Hematopoietic multipotent progenitor cell treated with erythropoietin and hydrocortisone succinate and interleukin-3 and kit ligand, for 6 days (in vitro differentiated cells): ENCODE data around the gene DCAF4.
"Not testable (repeated sequence)": the region's sequence is repeated elsewhere in the genome, so short reads cannot be mapped to it uniquely, and the experiment has no call there.

Experiments
- DNase-seq: peaks from one replicate; pipeline ENCODE4 v3.0.0-alpha.2; 2015

Gene DCAF4

DNA sequence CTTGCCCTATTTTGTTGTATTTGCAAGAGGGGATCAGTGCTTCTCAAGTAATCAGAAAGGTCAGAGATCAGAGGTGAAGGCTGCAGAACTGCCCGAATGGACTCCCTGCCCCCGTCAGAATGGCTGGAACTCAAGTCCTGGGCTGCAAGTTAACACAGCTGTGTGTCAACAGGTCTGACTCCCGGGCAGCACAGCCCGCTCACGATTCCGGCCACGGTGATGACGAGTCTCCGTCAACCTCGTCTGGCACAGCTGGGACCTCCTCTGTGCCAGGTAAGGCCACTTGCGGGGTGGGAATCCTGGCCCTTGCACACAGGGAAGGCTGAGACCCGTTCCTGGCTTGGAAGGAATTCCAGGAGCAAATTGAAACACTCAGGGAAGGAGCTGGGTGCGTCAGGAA is 13.4 kb downstream of the DCAF4 start:
- DNase-seq = no peak

DNA sequence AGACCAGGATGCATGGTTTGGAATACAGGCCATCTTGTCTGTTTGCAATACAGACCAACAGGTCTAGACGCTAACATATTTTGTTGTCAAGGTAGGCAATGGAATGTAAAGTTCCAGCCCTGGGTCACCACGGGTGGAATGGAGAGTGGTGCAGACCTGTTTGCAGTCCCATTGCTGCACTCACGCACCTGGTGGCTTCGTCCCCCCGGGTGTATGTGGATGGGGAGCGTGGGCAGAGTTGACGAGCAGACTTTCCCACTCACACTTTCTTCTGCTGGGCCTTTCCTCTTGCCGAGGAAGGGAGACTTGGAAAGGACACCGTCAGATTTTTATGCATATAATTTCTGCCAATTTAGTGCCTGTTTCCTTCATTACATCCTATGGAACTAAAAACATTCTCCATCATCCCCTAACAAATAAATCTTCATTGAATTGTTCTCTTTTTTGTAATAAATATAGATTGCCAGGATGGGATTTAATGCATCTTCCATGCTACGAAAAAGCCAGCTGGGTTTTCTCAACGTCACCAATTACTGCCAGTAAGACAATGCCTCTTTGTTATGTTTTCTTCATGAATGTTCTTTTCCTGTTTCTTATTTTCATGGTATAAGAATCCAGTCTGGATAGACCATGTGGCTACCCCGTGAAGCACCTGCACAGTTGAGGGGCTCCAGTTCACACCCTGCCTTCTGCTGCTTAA is 15.2 kb downstream of the DCAF4 start:
- DNase-seq = no peak

DNA sequence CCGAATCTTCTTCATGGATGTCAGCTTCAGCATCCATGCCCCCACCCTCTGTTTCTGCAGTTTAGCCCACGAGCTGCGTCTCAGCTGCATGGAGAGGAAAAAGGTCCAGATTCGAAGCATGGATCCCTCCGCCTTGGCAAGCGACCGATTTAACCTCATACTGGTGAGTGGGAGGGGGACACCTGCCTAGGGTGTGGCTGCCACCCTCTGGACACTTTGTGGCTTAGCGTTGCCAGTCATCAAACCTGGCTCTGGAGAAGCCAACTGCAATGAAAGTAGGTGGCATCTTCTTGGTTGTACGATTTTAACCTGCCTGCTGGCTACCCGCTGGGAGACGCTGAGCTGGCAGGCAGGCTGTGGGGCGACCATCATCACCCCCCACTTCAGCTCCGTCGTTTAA is 16.7 kb downstream of the DCAF4 start:
- DNase-seq = no peak

DNA sequence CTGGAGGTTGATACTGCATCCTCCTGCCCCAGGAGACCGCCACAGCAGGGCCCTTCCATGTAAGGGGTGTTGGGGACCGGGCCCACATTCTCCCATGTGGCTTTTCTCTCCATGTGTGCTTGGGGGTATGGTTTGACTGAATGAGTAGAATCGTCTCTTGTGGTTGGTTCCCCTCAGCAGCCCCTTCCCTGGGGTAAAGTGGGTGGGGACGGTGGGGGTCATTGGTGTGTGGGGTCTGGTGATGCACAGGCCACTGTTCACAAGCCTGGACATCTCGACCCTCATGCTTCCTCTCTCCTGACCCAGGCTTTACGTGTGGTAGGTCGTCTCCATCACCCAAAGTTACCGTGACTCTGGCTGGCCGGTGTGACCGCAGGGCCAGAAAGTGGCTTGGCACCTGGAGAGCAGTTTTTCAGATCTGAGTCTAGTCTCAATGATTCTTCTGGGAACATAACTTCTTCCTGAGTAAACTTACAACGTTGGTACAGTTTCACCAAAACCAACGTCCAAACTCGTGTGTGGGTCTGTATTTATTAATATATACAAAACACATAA is 17.7 kb downstream of the DCAF4 start:
- no peak for DNase-seq

DNA sequence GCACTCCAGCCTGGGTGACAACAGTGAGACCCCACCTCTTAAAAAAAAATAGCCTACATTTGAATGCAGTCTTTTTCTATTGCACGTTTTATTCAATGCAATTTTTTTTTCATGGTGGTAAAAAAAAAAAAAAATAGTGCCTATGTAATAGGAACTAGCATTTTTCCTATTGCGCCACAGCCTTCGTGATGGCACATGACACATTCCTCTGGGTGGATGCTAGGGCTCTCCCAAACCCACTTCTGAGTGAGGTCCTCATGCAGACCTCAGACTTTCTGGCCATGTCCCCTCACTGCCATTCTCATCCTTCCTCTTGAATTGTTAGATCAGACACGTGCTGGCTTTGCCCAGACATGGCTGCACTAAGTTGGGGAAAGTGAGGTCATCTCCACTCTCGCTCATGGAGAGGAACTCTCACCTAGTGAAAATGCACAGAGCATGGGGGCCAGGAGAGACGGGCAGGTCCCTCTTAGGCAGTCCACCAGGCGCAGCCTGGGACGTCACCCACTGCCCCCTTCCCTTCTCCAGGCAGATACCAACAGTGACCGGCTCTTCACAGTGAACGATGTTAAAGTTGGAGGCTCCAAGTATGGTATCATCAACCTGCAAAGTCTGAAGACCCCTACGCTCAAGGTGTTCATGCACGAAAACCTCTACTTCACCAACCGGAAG is 19.2 kb downstream of the DCAF4 start:
- DNase-seq = no peak

DNA sequence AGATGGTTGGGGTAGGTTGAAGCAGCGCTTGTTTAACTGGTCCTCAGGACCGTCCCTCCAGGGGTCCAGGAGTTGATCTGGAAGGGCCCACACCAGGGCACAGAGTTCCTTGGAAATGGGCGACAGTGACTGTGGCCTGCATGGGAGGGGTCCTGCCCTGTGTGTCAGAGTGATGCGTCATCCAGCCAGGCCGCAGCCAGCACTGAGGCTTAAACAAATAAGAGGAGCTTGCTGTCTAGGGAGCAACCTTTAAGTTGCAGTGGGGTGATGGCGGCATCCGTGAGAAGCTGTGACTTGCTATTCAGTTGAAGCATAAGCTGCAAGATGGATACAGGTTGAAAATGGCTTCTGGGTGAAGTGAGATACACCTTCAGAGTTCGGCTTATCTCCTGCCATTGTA is 20.2 kb downstream of the DCAF4 start:
- DNase-seq = no peak

DNA sequence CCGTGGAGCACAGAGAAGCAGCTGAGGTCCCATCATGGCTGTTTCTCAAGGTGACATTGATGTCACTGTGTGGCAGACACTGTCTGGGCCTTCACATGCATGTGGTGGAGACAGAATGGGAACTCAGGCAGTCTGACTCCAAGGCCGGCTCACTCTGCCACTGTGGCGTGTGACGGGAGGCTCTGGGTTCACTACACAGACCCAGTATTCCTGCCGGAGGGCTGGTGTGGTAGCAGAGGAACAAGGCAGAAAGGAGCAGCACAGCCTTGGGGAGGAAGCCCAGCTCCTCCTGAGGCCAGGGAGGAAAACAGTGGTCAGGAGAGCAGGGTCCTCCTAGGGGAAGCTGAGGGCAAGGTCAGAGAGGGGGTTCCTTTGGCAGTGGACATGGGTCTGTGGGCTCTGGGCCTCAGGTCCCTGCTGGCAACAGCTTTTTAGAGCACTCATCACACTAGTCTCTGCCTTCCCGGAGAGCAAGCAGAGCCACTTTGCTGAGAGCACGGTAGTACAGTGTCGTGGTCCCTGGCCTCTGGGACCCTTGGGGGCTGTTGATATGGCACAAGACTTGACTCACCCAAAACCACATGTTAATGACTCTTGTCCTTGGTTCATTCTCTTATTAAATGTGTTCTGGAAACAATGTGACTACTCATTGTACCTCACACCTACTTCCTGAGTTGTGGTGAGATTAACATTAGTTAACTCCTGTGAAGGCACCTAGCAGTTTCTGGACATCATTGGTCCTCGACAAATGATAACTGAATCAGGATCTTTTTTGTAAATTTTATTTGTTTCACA is 21.3 kb downstream of the DCAF4 start:
- DNase-seq = no peak

DNA sequence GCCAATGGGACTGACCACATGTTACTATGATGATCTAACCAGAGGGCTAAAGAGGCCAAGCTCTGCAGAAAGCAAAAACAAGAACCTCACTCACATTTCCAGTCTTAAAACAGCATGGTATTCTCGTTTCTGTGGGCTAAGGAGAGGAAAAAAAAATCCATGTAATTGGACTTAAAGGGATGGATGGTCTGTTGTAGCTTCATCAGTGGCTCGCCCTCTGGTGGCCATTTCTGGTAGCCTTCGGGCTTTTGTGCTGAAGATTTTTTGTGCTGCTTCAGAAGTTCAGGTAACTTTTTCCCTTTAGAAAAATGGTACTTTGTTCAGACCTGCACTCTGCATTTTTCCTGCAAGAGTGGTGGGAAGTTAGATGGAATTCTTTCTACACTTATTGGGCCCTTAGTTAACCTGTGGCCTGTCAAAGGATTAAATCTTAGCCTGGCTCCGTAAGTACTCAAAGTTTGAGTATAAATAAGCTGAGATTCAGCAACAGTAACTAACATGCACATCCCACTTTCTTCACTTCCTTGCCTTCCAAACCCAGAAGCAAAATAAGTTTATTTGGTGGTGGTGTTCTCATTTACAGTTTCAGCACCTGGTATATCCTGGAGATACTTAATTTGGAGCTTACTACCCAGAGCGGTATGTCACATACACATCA is 22.3 kb downstream of the DCAF4 start:
- peak; percentile 74 for DNase-seq

DNA sequence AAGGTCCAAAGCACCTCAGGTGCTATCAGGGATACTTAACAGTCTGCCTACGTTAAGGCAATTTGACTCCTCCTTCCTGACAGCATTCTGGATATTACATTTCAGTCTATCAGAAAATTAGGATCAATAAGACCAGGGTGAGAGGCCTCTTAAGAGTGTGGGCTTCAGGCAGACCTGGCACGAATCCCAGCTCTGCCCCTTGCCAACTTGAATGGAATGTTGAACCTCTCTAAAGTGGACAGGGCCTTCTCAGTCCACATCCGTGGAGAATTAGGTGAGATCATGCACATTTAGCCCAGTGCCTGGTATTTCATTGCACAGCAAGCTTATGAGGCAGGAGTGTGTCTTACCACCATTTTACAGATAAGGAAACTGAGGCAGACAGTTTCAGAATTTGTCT is 25.9 kb downstream of the DCAF4 start:
- DNase-seq = no peak

DNA sequence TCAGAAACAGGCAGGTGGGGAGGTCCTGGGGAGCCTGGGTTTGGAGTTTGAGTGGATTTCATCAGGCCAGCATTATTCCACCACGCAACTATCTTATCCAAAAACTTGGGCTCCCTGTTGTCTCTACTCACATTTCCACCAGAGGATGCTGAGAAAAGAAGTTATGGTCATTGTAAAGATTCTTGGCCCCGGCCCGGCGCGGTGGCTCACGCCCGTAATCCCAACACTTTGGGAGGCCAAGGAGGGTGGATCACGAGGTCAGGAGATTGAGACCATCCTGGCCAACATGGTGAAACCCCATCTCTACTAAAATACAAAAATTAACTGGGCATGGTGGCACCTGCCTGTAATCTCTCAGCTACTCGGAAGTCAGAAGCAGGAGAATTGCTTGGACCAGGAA is 30.5 kb downstream of the DCAF4 start:
- not testable (repeated sequence) for DNase-seq

DNA sequence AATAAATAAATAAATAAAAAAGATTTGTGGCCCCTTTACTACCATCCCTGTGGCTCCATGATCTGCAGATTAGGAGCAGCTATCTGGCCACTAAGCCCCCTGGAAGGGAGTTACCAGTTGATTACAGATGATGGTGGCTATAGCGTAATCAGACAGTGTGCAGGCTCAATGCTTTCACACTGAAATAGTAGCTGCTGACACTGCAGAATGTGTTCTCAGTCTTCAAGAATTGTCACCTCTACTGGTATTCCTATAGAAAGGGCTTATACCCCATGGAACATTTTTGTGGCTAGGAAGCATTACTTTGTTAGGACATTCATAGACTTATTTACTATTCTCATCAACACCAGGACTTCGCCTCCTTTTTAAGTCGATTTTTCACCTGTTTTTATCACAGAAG is 30.9 kb downstream of the DCAF4 start:
- peak; percentile 16 for DNase-seq

DNA sequence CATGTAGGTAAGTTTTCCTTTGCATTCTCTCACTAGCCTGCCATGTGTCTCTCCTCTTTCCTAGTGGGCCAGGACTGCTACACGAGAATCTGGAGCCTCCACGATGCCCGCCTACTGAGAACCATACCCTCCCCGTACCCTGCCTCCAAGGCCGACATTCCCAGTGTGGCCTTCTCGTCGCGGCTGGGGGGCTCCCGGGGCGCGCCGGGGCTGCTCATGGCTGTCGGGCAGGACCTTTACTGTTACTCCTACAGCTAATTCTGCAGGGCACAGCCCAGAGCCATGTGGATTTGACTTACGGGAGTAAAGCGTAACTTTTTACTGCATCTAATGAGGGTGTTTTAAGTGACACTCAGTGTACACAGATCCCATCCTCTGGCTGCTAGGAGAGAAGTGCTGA is 32.3 kb downstream of the DCAF4 start:
- no peak for DNase-seq

DNA sequence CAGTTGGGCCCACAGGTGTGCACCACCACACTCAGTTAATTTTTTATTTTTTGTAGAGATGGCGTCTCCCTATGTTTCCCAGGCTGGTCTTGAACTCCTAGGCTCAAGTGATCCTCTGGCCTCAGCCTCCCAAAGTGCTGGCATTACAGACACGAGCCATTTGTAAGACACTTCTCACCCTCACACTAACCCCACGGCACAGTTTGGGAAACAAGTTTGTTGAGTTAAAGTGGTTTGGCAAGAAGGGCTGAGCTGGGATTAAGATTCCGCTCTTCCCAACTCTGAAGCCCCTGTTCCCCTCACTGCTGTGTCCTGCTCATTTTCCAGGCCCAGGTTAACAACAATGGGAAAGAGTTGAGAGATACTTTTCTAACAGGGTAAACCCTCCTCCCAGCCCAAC is 34.8 kb downstream of the DCAF4 start:
- DNase-seq = not testable (repeated sequence)

DNA sequence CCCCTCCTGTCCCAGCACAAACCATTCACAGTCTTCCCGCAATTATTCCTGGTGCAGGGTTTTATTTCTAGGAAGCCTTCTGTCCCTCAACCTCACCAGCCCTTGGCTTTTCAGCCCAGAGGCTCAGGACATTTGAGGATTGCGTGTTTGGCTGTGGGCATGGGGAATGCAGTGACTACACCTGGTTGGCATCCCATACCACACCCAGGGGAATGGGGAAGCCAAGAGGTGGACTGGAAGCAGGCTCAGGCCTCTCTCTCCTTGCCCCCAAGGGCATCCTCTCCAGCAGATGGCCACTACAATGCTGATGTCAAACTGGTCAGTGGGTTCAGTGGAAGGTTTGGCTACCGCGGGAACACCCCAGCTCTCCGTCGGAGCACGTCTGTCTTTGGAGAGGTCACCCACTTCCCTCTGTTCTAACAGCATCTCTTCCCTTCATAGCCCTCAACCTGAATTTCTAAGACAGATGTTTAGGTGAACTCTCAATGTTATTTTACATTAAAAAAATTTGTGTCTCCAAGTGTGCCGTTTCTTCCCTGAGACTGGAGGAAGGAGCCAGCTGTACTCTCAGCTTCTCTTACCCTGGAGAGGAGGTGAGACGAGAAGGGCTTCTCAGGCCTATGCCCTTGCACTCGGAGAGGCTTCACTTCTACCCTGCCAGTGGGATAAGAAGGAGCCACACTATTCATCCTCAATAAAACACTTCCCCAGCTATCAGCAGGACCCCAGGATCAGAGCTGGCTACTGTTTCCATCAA is 35.5 kb downstream of the DCAF4 start:
- DNase-seq = no peak

DNA sequence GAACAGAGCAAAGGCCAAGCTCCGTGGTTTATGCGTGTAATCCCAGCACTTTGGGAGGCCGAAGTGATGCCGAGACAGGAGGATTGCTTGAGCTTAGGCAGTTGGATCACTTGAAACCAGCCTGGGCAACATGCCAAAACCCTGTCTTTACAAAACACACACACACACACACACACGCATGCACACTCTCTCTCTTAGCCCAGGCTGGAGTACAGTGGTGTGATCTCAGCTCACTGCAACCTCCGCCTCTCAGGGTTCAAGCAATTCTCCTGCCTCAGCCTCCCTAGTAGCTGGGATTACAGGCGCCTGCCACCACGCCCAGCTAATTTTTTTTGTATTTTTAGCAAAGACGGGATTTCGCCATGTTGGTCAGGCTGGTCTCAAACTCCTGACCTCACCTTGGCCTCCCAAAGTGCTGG is 36.1 kb downstream of the DCAF4 start:
- peak; percentile 9 for DNase-seq

DNA sequence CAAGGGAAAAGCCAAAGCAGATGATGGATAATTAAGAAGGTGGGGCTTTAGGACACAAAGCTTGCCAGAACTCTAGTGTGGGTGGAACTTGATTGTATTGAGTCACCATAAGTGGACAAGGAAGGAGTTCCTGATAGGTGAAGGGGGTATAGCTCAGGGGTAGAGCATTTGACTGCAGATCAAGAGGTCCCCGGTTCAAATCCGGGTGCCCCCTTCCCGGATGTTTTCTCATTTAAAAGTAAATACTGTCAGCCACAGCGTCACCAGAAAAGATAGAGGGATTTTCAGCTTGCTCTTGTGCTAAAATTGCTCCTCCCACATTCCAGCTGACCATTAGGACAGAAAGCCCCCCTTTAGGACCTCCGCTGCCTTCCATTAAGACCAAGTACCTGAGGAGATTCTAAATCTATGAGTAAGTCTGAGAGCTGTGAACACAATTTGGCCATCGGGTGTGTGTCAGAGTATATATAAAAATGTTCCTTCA is 36.6 kb downstream of the DCAF4 start:
- peak; percentile 34 for DNase-seq

DNA sequence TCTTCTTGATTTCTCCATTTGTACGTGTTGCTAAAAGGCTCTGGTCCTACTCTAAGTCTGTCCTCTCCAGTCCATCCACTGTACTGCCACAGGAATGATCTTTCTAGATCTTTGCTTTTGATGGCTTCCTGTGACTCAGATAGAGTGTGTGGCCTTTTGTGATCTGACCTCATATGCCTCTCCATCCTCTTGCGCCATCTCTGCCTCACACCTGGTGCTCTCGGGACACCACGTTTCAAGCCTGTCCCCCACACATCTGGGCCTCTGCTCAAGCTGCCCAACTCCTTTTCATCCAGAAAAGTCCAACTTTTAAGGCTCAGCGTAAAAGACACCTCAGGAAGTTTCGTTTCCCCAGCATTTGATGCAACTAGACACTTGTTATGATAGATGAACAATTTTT is 39.0 kb downstream of the DCAF4 start:
- peak; percentile 6 for DNase-seq

DNA sequence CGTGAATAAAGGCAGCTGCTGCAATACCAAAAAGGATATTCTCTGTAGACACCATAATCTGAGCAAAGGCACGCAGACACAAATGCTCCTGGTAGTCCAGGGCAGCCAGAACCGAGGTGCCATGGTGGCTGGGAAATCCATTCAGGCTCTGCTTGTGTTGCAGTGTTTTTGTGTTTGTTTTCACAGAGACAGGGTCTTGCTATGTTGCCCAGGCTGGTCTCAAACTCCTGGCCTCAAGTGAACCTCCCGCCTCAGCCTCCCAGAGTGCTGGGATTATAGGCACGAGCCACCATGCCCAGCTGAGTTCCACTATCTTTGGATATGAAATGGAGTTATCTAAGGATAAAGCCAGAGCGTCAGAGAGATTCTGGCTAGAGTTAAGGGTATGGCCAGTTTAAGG is 39.8 kb downstream of the DCAF4 start:
- DNase-seq = no peak

DNA sequence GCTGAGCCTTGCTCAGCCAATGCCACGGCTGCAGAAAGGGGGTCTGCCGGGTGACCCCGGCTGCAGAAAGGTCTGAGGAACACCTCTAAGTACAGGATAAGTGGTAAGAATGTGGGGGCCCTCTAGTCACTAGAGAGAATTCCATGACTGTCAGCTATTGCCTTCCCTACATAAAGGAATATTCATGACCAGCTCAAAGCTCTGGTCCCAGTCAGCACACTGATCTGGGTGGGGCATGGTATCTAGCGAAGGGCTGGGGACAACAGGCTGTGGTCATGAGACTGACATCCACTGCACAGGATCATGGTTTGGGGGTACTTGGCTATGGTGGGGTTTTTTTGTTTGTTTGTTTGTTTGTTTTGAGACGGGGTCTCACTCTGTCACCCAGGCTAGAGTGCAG is 42.1 kb downstream of the DCAF4 start:
- no peak for DNase-seq

DNA sequence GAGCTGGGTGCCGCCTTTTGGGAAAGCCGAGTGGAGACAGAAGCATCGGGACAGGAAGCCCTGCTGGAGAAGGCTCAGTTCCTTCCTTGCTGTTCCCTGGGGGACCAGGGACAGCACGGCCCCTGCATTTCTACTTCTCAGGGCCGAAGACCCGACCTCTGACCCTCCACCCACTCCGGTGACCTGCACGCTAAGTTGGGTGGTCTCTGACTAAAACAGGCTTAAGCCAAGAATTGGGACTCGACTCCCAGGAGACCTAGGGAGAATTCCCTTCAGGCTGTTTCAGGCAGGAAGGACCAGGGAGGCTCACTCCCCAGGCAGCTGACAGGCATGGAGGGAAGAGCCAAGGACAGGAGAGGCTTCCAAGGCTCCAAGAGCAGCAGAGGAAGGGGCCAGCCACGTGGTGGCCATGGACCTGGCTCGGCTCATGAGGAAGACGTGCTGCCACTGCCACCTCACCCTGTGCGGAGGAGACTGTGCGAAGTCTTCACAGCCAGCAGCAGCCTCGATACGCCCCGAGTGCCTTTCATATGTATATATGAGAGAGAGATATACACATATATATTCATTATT is 43.9 kb downstream of the DCAF4 start:
- DNase-seq = no peak

DNA sequence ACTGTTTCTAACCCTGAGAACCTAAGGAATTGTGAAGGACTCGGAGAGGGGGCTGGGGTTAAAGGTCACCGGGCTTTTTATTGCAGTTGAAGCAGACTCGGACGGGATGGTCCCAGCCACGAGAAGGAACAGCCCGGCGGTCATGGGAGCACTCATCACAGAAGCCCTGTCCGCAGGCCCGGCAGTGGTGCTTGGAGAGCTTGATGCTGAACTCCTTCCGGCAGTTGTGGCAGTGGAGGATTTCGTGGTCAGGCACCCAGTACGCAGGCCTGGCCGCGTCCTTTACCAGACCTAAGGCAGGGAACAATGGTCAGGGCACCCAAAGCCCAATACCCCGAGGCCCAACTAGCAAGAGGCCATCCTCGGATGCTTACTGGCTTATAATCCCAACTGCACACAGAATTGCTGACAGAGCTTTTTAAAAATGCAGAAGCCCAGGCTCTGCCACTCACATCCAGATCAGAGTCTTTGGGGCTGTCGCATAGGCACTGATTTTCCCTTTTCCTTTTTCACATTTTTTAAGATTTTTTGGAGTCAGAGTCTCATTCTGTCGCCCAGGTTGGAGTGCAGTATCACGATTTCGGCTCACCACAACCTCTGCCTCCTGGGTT is 44.7 kb downstream of the DCAF4 start:
- DNase-seq = no peak
